Calu3 (cell line): Measurements from ENCODE around the gene PRKN. TPM values are rescaled to one million over a fixed set of nuclear protein-coding genes. Genes with fewer than 3 reads are reported as not detected.

Experiments used
- BruUV-seq: library from RNA; stranded (reverse); fragments of 400-500 nt; replicated peaks from 2 replicates; lab custom pipeline; 2021; lab: Mats Ljungman, UMichigan
- CTCF ChIA-PET: fragments of 300-600 bp; sonication (Branson Sonifier 250); formaldehyde crosslinking; loops from one replicate; lab custom pipeline; 2022; ENCODE audit warnings: antibody characterized with exemption; lab: Charles Lee
- DNase-seq: peaks from one replicate; pipeline ENCODE4 v3.0.0; 2022
- H3K27ac Mint-ChIP-seq: one replicate; pipeline ENCODE4 v1.8.0; 2022; ENCODE audit warnings: mixed read lengths; ENCODE audit not compliant: unreplicated experiment
- H3K27me3 Mint-ChIP-seq: one replicate; pipeline ENCODE4 v1.8.0; 2022; ENCODE audit warnings: mixed read lengths; ENCODE audit not compliant: unreplicated experiment
- H3K36me3 Mint-ChIP-seq: one replicate; pipeline ENCODE4 v1.8.0; 2022; ENCODE audit warnings: mild to moderate bottlenecking, moderate library complexity, mixed read lengths; ENCODE audit not compliant: insufficient read depth, unreplicated experiment
- H3K4me1 Mint-ChIP-seq: one replicate; pipeline ENCODE4 v1.8.0; 2022; ENCODE audit warnings: mild to moderate bottlenecking, low read depth, mixed read lengths; ENCODE audit not compliant: unreplicated experiment
- H3K4me3 Mint-ChIP-seq: one replicate; pipeline ENCODE4 v1.8.0; 2022; ENCODE audit warnings: mild to moderate bottlenecking, low read depth, moderate library complexity, mixed read lengths; ENCODE audit not compliant: unreplicated experiment
- H3K9me3 Mint-ChIP-seq: one replicate; pipeline ENCODE4 v1.8.0; 2022; ENCODE audit warnings: low read depth, mixed read lengths; ENCODE audit not compliant: unreplicated experiment
- intact Hi-C: fragments of 100-400 bp; cut with micrococcal nuclease; formaldehyde crosslinking; loops from one replicate; pipeline ENCODE4 v1.10.0; 2022; ENCODE audit not compliant: unreplicated experiment
- total RNA-seq: library from RNA; stranded (reverse); gene quantifications from 2 replicates; pipeline ENCODE4 v1.2.3, GENCODE V29; 2022
- TF ChIP-seq, protein P1 (sequence below): fragments of 200-600 bp; IDR thresholded peaks from one replicate; pipeline ENCODE4 v1.8.0; 2022; ENCODE audit warnings: antibody characterized with exemption; ENCODE audit not compliant: unreplicated experiment

PRKN gene
- total RNA-seq, 1 experiment from 2014 or later: 3.8 TPM

GRCh38 chr6:162543221-162543620, 184.3 kb downstream of the PRKN start:
- H3K9me3 Mint-ChIP-seq: no peaks in the 10 kb centered on the region
- TF ChIP-seq, protein P1, sequence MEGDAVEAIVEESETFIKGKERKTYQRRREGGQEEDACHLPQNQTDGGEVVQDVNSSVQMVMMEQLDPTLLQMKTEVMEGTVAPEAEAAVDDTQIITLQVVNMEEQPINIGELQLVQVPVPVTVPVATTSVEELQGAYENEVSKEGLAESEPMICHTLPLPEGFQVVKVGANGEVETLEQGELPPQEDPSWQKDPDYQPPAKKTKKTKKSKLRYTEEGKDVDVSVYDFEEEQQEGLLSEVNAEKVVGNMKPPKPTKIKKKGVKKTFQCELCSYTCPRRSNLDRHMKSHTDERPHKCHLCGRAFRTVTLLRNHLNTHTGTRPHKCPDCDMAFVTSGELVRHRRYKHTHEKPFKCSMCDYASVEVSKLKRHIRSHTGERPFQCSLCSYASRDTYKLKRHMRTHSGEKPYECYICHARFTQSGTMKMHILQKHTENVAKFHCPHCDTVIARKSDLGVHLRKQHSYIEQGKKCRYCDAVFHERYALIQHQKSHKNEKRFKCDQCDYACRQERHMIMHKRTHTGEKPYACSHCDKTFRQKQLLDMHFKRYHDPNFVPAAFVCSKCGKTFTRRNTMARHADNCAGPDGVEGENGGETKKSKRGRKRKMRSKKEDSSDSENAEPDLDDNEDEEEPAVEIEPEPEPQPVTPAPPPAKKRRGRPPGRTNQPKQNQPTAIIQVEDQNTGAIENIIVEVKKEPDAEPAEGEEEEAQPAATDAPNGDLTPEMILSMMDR: no peak

DNA sequence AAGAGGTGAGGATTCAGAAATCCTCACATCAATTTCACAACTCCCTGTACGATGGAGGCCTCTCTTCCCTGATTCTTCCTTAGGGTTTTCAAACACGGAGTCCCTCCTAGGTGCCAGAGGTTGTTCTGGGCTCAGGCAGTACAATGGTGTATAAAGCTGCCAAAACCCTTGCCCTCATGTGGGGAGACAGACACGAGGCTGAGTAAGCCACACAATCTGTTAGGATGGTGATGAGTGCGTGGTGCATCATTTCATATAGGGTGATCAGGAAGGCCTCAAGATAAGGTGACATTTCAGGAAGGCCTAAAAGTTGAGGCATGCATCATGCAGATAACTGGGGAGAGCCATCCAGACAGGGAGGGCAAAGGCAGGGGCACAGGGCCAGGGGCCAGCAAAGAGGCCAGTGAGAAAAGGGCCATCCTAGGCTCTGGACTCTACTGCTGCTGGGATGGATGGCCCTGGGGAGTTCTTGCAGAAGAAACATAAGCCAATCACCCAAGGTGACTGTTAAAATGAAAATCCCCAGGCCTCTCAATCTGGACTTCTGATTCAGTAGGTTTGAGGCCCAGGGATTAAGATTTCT, 186.5 kb downstream of the PRKN start:
- intact Hi-C loops: no loop called here
- Mint-ChIP-seq H3K27ac (no peak overlapping the region), H3K9me3 (no peaks in the 10 kb centered on the region), H3K4me1 (no peaks in the 10 kb centered on the region), H3K36me3 (no peaks in the 10 kb centered on the region), H3K4me3 (no peak overlapping the region), H3K27me3 (no peaks in the 10 kb centered on the region)
- TF ChIP-seq, protein P1: no peak
- no peak for DNase-seq
- BruUV-seq: no TSS peak
- CTCF ChIA-PET: no interaction called here

More at GRCh38 chr6:162543221-162543620, 184.3 kb downstream of the PRKN start:
- CTCF ChIA-PET: no interaction called here
- H3K27me3 Mint-ChIP-seq: no peaks in the 10 kb centered on the region
- no peak overlapping the region for H3K27ac Mint-ChIP-seq
- H3K4me1 Mint-ChIP-seq: no peaks in the 10 kb centered on the region
- H3K36me3 Mint-ChIP-seq: no peaks in the 10 kb centered on the region
- H3K4me3 Mint-ChIP-seq: no peak overlapping the region
- no peak for DNase-seq
- BruUV-seq: no TSS peak
- intact Hi-C loops: no loop called here

DNA sequence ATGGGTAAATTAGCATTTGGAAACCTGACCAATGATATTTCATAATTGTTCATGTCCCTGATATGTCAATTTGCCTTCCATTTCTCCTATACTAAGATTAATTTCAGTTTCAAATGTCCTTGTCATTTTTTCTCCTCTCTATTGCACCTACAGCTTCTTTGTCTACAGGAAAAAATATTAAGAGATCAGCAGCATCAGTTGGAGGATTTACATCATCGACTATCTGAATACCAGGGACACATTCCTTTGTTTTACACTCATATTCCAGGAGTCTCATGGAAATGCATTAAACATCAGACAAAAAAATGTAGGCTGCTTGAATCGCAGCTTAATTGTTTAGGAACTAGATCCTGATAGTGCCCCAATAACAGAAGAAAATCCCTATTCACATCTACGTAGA, 188.2 kb downstream of the PRKN start:
- no peak overlapping the region for H3K4me3 Mint-ChIP-seq
- intact Hi-C loops: no loop called here
- CTCF ChIA-PET: no interaction called here
- H3K27ac Mint-ChIP-seq: no peak overlapping the region
- DNase-seq: no peak
- no peaks in the 10 kb centered on the region for H3K9me3 Mint-ChIP-seq
- no peaks in the 10 kb centered on the region for H3K4me1 Mint-ChIP-seq
- no peaks in the 10 kb centered on the region for H3K36me3 Mint-ChIP-seq
- BruUV-seq: no TSS peak
- H3K27me3 Mint-ChIP-seq: no peaks in the 10 kb centered on the region
- TF ChIP-seq, protein P1: no peak

DNA sequence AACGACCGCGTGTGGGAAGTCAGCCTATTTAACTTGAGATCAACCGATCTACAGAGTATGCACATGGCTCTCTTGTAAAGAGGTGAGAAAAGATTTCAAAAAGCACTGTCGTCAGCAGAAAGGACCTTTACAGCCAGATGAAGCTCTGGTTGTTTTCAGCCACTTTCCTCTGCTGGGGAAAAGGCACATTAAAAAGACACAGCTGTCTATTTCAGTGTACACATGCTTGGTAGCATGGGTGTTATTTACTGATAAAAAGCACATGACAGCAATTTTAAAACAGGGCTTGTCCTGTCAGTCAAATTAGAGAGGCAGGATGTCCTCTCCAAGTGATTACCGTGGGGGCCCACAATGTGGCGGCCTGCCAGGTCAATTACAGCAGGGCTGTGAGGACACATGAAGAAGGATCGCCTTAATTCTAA, 188.9 kb downstream of the PRKN start:
- CTCF ChIA-PET: no interaction called here
- H3K27me3 Mint-ChIP-seq: no peaks in the 10 kb centered on the region
- H3K4me1 Mint-ChIP-seq: no peaks in the 10 kb centered on the region
- no TSS peak for BruUV-seq
- no peaks in the 10 kb centered on the region for H3K9me3 Mint-ChIP-seq
- TF ChIP-seq, protein P1: no peak
- intact Hi-C loops: no loop called here
- no peak overlapping the region for H3K4me3 Mint-ChIP-seq
- no peaks in the 10 kb centered on the region for H3K36me3 Mint-ChIP-seq
- no peak for DNase-seq
- H3K27ac Mint-ChIP-seq: no peak overlapping the region
